GM23248 (cell line): Measurements from ENCODE around the gene ZNF695.

ENCODE experiments used
- EZH2 ChIP-seq: fragments of 200-600 bp; sonication (generic); IDR thresholded peaks from 2 replicates; pipeline ENCODE4 v1.6.1; 2018; ENCODE audit warnings: antibody characterized with exemption, mild to moderate bottlenecking; ENCODE audit not compliant: insufficient read depth, poor library complexity, severe bottlenecking
- EZH2phosphoT487 ChIP-seq: fragments of 200-600 bp; sonication (generic); IDR thresholded peaks from 2 replicates; pipeline ENCODE4 v1.6.1; 2018; ENCODE audit warnings: antibody characterized with exemption, moderate library complexity, mild to moderate bottlenecking, low read depth; ENCODE audit not compliant: insufficient read depth

GRCh38 chr1:246987083-246987690 is 20.7 kb downstream of the ZNF695 start:
- TF ChIP-seq EZH2 = no peak
- no peak for TF ChIP-seq EZH2phosphoT487
